GM19467 (cell line): ENCODE measurements around the gene EML4.
A peak's percentile ranks its signal among the peaks of the same experiment; 100 is the strongest.

Experiments
- ATAC-seq: cut with Tn5 transposase; IDR thresholded peaks from one replicate; pipeline ENCODE4 v1.9.1; 2021; ENCODE audit warnings: mild to moderate bottlenecking, moderate library complexity; ENCODE audit not compliant: unreplicated experiment

Gene EML4

GRCh38 chr2:42218712-42219111, 49.6 kb downstream of the EML4 start:
- no peak for ATAC-seq

GRCh38 chr2:42219160-42219559, 50.0 kb downstream of the EML4 start:
- no peak for ATAC-seq

GRCh38 chr2:42220566-42220965, 51.4 kb downstream of the EML4 start:
- no peak for ATAC-seq

GRCh38 chr2:42223067-42223854, 54.1 kb downstream of the EML4 start:
- ATAC-seq: no peak

- no peak for ATAC-seq
Observed at GRCh38 chr2:42223855-42224268, 54.7 kb downstream of the EML4 start.

GRCh38 chr2:42224422-42225067, 55.4 kb downstream of the EML4 start:
- no peak for ATAC-seq

GRCh38 chr2:42225573-42225972, 56.4 kb downstream of the EML4 start:
- ATAC-seq: no peak

GRCh38 chr2:42227491-42227890, 58.3 kb downstream of the EML4 start:
- ATAC-seq: no peak

- no peak for ATAC-seq
Observed at GRCh38 chr2:42228101-42228500, 58.9 kb downstream of the EML4 start.

GRCh38 chr2:42229949-42230348, 60.8 kb downstream of the EML4 start:
- no peak for ATAC-seq

- ATAC-seq: no peak
Observed at GRCh38 chr2:42230891-42231290, 61.7 kb downstream of the EML4 start.

GRCh38 chr2:42232024-42232423, 62.9 kb downstream of the EML4 start:
- ATAC-seq: no peak

GRCh38 chr2:42233976-42234441, 64.9 kb downstream of the EML4 start:
- ATAC-seq: no peak

- ATAC-seq: no peak
Observed at GRCh38 chr2:42236911-42237310, 67.8 kb downstream of the EML4 start.

- ATAC-seq: peak; percentile 76
Observed at GRCh38 chr2:42238644-42239288, 69.6 kb downstream of the EML4 start.

- ATAC-seq: no peak
Observed at GRCh38 chr2:42239289-42239661, 70.1 kb downstream of the EML4 start.

- ATAC-seq: no peak
Observed at GRCh38 chr2:42239811-42240210, 70.7 kb downstream of the EML4 start.

GRCh38 chr2:42241517-42241916, 72.4 kb downstream of the EML4 start:
- no peak for ATAC-seq

- no peak for ATAC-seq
Observed at GRCh38 chr2:42243297-42243696, 74.1 kb downstream of the EML4 start.

GRCh38 chr2:42244520-42244919, 75.4 kb downstream of the EML4 start:
- no peak for ATAC-seq

- no peak for ATAC-seq
Observed at GRCh38 chr2:42245396-42245795, 76.2 kb downstream of the EML4 start.

- no peak for ATAC-seq
Observed at GRCh38 chr2:42246562-42246961, 77.4 kb downstream of the EML4 start.
